ENCODE results near the gene PCYT1A. TPM values are rescaled to one million over a fixed set of nuclear protein-coding genes. Genes with fewer than 3 reads are reported as not detected.
"Not testable (repeated sequence)": the region's sequence is repeated elsewhere in the genome, so short reads cannot be mapped to it uniquely, and the experiment has no call there.

Gene PCYT1A
- total RNA-seq, 1 donor from 2014 or later, result 55.7 TPM

DNA sequence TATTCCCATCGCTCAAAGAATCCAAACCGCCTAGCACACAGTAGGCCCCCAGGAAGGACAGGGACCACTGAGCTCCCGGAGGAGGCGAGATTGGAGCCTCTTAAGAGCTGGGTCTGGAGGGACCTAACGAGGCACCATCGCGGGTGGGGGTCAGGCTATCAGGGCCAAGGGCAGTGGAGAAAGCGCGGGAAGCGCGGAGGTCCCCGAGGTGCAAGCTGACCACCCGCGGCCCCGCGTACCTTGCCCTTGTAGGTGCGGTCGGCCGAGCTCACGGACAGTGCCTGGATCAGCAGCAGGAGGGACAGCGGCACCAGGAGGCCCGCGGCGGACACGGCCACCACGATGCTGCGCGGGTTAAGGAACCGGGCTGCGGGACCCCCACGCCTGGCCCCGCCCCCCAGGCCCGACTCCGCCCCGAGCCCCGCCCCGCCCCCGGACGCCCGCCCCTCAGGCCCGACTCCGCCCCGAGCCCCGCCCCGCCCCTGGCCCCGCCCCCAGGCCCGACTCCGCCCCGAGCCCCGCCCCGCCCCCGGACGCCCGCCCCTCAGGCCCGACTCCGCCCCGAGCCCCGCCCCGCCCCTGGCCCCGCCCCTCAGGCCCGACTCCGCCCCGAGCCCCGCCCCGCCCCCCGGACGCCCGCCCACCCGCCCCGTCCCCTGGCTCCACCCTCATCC lies 80.2 kb downstream of the PCYT1A start:
- H3K9me3 ChIP-seq, result no peaks in the 10 kb centered on the region
- H3K27ac ChIP-seq, result no peak overlapping the region
- DNase-seq (ENCODE audit: extremely low spot score in 2 of 2), result no peak
- intact Hi-C loops (cut with DNase I), result no loop called here
- H3K4me1 ChIP-seq, result peaks cover 5% of the 10 kb centered on the region
- TF ChIP-seq POLR2A (IDR thresholded peaks at IDR 0.05) (no peak), POLR2AphosphoS5 (IDR thresholded peaks at IDR 0.05; ENCODE audit: insufficient read depth in 1 of 2, low read depth in 1 of 2) (no peak)
- TF ChIP-seq, protein P1, sequence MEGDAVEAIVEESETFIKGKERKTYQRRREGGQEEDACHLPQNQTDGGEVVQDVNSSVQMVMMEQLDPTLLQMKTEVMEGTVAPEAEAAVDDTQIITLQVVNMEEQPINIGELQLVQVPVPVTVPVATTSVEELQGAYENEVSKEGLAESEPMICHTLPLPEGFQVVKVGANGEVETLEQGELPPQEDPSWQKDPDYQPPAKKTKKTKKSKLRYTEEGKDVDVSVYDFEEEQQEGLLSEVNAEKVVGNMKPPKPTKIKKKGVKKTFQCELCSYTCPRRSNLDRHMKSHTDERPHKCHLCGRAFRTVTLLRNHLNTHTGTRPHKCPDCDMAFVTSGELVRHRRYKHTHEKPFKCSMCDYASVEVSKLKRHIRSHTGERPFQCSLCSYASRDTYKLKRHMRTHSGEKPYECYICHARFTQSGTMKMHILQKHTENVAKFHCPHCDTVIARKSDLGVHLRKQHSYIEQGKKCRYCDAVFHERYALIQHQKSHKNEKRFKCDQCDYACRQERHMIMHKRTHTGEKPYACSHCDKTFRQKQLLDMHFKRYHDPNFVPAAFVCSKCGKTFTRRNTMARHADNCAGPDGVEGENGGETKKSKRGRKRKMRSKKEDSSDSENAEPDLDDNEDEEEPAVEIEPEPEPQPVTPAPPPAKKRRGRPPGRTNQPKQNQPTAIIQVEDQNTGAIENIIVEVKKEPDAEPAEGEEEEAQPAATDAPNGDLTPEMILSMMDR (IDR thresholded peaks at IDR 0.05), result no peak
- peak overlapping the region in 1 of 2 donors; percentile 28 for H3K4me3 ChIP-seq
- H3K27me3 ChIP-seq, result no peaks in the 10 kb centered on the region
- no peaks in the 10 kb centered on the region for H3K36me3 ChIP-seq

DNA sequence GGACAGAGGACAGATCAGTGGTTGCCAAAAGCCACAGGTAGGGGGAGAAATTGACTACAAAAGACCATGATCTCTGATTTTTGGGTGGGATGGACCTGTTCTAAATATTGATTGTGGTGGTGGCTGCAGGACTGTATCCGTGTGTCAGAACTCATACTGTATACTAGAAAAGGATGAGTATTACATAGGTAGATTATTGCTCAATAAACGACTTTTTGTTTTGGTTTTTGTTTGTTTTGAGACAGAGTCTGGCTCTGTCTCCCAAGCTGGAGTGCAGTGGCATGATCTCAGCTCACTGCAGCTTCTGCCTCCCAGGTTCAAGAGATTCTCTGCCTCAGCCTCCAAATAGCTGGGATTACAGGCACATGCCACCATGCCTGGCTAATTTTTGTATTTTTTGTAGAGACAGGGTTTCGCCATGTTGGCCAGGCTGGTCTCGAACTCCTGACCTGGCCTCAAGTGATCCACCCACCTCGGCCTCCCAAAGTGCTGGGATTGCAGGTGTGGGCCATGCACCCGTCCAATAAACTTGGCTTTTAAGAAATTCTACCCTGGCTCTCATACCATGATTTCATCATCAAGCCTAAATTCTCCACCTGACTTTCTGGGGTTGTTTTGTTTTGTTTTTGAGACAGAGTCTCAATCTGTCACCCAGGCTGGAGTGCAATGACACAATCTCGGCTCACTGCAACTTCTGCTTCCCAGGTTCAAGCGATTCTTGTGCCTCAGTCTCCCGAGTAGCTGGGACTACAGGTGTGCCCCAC lies 81.9 kb downstream of the PCYT1A start:
- H3K9me3 ChIP-seq; DNase-seq (ENCODE audit: extremely low spot score in 2 of 2); H3K36me3 ChIP-seq; H3K4me3 ChIP-seq; H3K27me3 ChIP-seq; H3K4me1 ChIP-seq; intact Hi-C loops (cut with DNase I); H3K27ac ChIP-seq: not testable (repeated sequence)

DNA sequence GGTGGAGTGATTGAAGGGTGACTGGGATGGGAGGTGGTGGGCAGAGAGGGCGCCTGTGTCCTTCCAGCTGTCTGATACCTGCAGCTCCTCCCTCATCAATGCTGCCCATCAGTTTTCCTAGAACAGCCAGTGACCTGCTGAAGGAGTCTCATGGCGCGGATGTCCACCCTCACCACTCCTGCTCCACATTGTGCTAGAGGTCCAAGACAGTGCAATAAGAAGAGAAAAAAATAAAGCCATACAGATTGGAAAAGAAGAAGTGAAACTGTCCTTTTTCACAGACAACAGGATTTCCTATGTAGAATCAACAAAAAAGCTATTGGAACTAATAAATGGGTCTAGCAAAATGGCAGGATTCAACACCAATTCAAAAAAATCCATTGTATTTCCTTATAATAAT lies 83.7 kb downstream of the PCYT1A start:
- TF ChIP-seq, protein P1 (IDR thresholded peaks at IDR 0.05), result no peak
- TF ChIP-seq POLR2A (IDR thresholded peaks at IDR 0.05), result no peak
- no peak for TF ChIP-seq POLR2AphosphoS5 (IDR thresholded peaks at IDR 0.05; ENCODE audit: insufficient read depth in 1 of 2, low read depth in 1 of 2)
- Histone ChIP-seq H3K27ac (no peak overlapping the region), H3K9me3 (no peaks in the 10 kb centered on the region), H3K4me1 (peaks cover 5% of the 10 kb centered on the region), H3K4me3 (no peak overlapping the region), H3K36me3 (no peaks in the 10 kb centered on the region), H3K27me3 (no peaks in the 10 kb centered on the region)
- intact Hi-C loops (cut with DNase I), result no loop called here
- no peak for DNase-seq (ENCODE audit: extremely low spot score in 2 of 2)

DNA sequence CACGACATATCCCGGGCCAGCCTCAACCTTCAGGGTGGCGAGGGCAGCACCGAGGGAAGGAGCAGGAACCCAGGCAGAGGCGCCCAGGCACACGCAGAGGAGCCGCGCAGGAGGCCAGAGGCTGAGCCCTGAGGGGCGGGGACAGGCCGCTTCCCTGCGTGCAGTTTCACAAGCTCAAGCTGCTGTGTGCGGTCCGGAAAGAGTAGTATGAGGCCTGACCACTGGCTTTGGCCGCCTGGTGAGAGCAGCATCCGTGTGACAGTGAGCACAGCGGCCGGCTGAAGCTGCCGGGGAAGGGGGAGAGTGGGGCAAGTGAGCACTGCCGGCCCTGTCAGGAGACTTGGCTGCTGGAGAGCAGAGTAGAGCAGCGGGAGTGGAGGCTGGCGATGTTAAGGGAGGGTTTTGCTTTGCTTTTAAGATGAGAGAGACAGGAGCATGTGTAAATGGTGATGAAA lies 85.0 kb downstream of the PCYT1A start:
- Histone ChIP-seq H3K9me3 (no peaks in the 10 kb centered on the region), H3K4me1 (no peaks in the 10 kb centered on the region), H3K4me3 (no peak overlapping the region), H3K27ac (no peak overlapping the region), H3K27me3 (no peaks in the 10 kb centered on the region), H3K36me3 (no peaks in the 10 kb centered on the region)
- TF ChIP-seq POLR2A (IDR thresholded peaks at IDR 0.05), result no peak
- TF ChIP-seq POLR2AphosphoS5 (IDR thresholded peaks at IDR 0.05; ENCODE audit: insufficient read depth in 1 of 2, low read depth in 1 of 2), result no peak
- TF ChIP-seq, protein P1 (IDR thresholded peaks at IDR 0.05), result no peak
- intact Hi-C loops (cut with DNase I), result no loop called here
- DNase-seq (ENCODE audit: extremely low spot score in 2 of 2), result peak in 1 of 2 donors; percentile 77

DNA sequence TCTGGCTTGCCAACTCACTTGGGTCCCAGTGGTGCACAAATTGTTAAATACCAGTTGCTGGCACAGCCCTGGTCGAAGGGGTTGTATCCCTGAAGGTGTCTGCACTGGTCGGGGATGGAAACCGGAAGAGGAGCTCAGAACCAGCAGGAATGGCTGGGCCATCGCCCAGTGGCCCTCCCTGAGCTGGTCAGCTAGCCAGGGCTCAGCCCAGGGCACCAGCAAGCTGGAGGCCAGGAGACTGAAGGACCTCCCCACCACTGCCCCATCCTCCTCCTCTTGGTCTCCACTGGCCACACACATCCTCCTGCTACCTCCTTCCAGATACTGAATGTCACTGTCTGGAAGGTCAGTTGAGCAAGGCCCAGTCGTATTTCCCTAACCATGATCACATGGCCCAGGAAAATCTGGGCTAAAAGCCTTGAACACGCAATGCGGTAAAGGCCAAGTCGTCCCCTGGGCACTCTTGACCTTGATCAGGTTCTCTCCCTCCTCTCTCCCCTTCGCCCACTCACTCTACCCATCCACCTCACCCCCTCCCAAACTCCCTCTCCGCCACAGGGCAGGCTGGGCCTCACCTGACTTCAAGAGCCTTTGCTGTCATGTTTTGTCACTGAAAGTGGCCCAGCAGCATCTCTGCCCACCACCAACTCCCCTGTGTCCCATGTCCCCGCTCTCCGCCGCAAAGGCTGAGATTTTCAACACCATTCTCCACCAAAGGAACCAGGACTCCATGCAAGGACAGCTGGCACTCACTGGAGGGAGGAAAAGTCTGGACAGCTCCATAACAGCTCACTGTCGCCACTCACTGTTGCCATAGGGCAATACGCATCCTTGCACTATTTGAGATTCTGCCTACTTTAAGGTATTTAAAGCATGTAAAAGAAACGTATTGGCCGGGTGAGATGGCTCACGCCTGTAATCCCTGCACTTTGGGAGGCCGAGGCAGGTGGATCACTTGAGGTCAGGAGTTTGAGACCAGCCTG lies 88.5 kb downstream of the PCYT1A start:
- H3K4me3 ChIP-seq, result no peak overlapping the region
- H3K4me1 ChIP-seq, result no peaks in the 10 kb centered on the region
- H3K27ac ChIP-seq, result no peak overlapping the region
- H3K9me3 ChIP-seq, result no peaks in the 10 kb centered on the region
- intact Hi-C loops (cut with DNase I), result loop anchor here (5.0 kb wide), 1 partner anchor 127 kb away; no protein-coding TSS in a partner anchor
- peak in 1 of 2 donors; percentile 96 for DNase-seq (ENCODE audit: extremely low spot score in 2 of 2)
- TF ChIP-seq, protein P1 (IDR thresholded peaks at IDR 0.05), result no peak
- TF ChIP-seq POLR2AphosphoS5 (IDR thresholded peaks at IDR 0.05; ENCODE audit: insufficient read depth in 1 of 2, low read depth in 1 of 2) (no peak), POLR2A (IDR thresholded peaks at IDR 0.05) (no peak)
- H3K36me3 ChIP-seq, result no peaks in the 10 kb centered on the region
- H3K27me3 ChIP-seq, result no peaks in the 10 kb centered on the region
